HG03108 (cell line): ENCODE data around the gene HSD17B14.
A peak's percentile ranks its signal among the peaks of the same experiment; 100 is the strongest.
"Not testable (repeated sequence)": the region's sequence is repeated elsewhere in the genome, so short reads cannot be mapped to it uniquely, and the experiment has no call there.

Source experiments
- ATAC-seq: cut with Tn5 transposase; IDR thresholded peaks from one replicate; pipeline ENCODE4 v1.9.1; 2021; ENCODE audit warnings: moderate library complexity; ENCODE audit not compliant: unreplicated experiment

The HSD17B14 gene

GRCh38 chr19:48867746-48868113, 31.4 kb upstream of the HSD17B14 start:
- no peak for ATAC-seq

GRCh38 chr19:48867123-48867745, 30.9 kb upstream of the HSD17B14 start:
- no peak for ATAC-seq

GRCh38 chr19:48866692-48867091, 30.4 kb upstream of the HSD17B14 start:
- no peak for ATAC-seq

GRCh38 chr19:48862827-48863226, 26.5 kb upstream of the HSD17B14 start:
- ATAC-seq, result no peak

GRCh38 chr19:48861313-48861712, 25.0 kb upstream of the HSD17B14 start:
- ATAC-seq, result no peak

- ATAC-seq, result peak; percentile 45
These were observed 23.7 kb upstream of the HSD17B14 start for GRCh38 chr19:48859711-48860572.

- peak; percentile 73 for ATAC-seq
These were observed 22.9 kb upstream of the HSD17B14 start for GRCh38 chr19:48858984-48859710.

GRCh38 chr19:48856921-48857320, 20.6 kb upstream of the HSD17B14 start:
- no peak for ATAC-seq

- ATAC-seq, result no peak
These were observed 17.8 kb upstream of the HSD17B14 start for GRCh38 chr19:48854103-48854502.

GRCh38 chr19:48853483-48853882, 17.2 kb upstream of the HSD17B14 start:
- ATAC-seq, result no peak

- ATAC-seq, result no peak
These were observed 16.0 kb upstream of the HSD17B14 start for GRCh38 chr19:48852292-48852691.

- ATAC-seq, result not testable (repeated sequence)
These were observed 10.4 kb upstream of the HSD17B14 start for GRCh38 chr19:48846659-48847058.

- no peak for ATAC-seq
These were observed 9.1 kb upstream of the HSD17B14 start for GRCh38 chr19:48845384-48845783.

- no peak for ATAC-seq
These were observed 8.2 kb upstream of the HSD17B14 start for GRCh38 chr19:48844472-48844871.

- no peak for ATAC-seq
These were observed 6.5 kb upstream of the HSD17B14 start for GRCh38 chr19:48842789-48843162.

- no peak for ATAC-seq
These were observed 5.3 kb upstream of the HSD17B14 start for GRCh38 chr19:48841571-48841970.

- no peak for ATAC-seq
These were observed 4.8 kb upstream of the HSD17B14 start for GRCh38 chr19:48841047-48841446.

- no peak for ATAC-seq
These were observed 1.4 kb upstream of the HSD17B14 start for GRCh38 chr19:48837687-48838086.

- peak; percentile 65 for ATAC-seq
These were observed 797 bp upstream of the HSD17B14 start for GRCh38 chr19:48837051-48837524.

GRCh38 chr19:48835734-48836088, 580 bp downstream of the HSD17B14 start:
- peak; percentile 68 for ATAC-seq

- no peak for ATAC-seq
These were observed 2.3 kb downstream of the HSD17B14 start for GRCh38 chr19:48833977-48834376.

- ATAC-seq, result no peak
These were observed 3.2 kb downstream of the HSD17B14 start for GRCh38 chr19:48833049-48833448.
